Tibial nerve (tissue), 4 donors: ENCODE results near the gene SOCS1. TPM values are rescaled to one million over a fixed set of nuclear protein-coding genes. Genes with fewer than 3 reads are reported as not detected.

Source experiments
- DNase-seq, 2 donors: peaks; one replicate each; pipeline ENCODE4 v3.0.0-alpha.2; 2019; ENCODE audit warnings: low spot score in 2 of 2
- H3K27ac ChIP-seq, 4 donors: fragments of 200-600 bp; sonication (generic) in 3 of 4; one replicate each; pipeline ENCODE4 v1.5.1; 2017 to 2019; ENCODE audit warnings: mild to moderate bottlenecking in 1 of 4
- H3K27me3 ChIP-seq, 2 donors: fragments of 200-600 bp; sonication (generic) in 1 of 2; one replicate each; pipeline versions ENCODE4 v1.5.1 to v1.6.0; 2017 to 2019
- H3K36me3 ChIP-seq, 3 donors: fragments of 200-600 bp; sonication (generic); one replicate each; pipeline ENCODE4 v1.5.1; 2018 to 2019
- H3K4me1 ChIP-seq, 4 donors: fragments of 200-600 bp; sonication (generic) in 3 of 4; one replicate each; pipeline ENCODE4 v1.5.1; 2017 to 2019
- H3K4me3 ChIP-seq, 4 donors: fragments of 200-600 bp; sonication (generic) in 3 of 4; one replicate each; pipeline ENCODE4 v1.5.1; 2017 to 2019; ENCODE audit warnings: mild to moderate bottlenecking in 1 of 4, moderate library complexity in 1 of 4
- H3K9me3 ChIP-seq, 4 donors: fragments of 200-600 bp; sonication (generic) in 3 of 4; one replicate each; pipeline ENCODE4 v1.5.1; 2017 to 2019
- CTCF ChIP-seq, 5 experiments: fragments of 200-600 bp in 3 of 5; fragments of 450-650 bp in 2 of 5; sonication (generic) in 3 of 5; IDR thresholded peaks; one replicate each; pipeline ENCODE4 v1.5.1; 2016 to 2019; ENCODE audit warnings: antibody characterized with exemption in 5 of 5, mild to moderate bottlenecking in 3 of 5, moderate library complexity in 2 of 5
- EP300 ChIP-seq, 2 donors: sonication (generic); formaldehyde crosslinking; IDR thresholded peaks; one replicate each; pipeline ENCODE4 v1.6.1; 2017; ENCODE audit warnings: antibody characterized with exemption in 2 of 2, mild to moderate bottlenecking in 1 of 2
- POLR2A ChIP-seq, 2 donors: fragments of 450-650 bp; IDR thresholded peaks; one replicate each; pipeline ENCODE4 v1.6.1; 2017; ENCODE audit warnings: antibody characterized with exemption in 2 of 2, mild to moderate bottlenecking in 2 of 2, moderate library complexity in 2 of 2
- WGBS, 2 donors: methylation state at CpG; one replicate each; pipeline ENCODE4 v1.1.5; 2018; 5-methylcytosine and 5-hydroxymethylcytosine counted together
- small RNA-seq: library from RNA; depleted of rRNA; stranded (forward); fragments of <200 nt; gene quantifications from one replicate; pipeline ENCODE3, GENCODE V24; 2016
- total RNA-seq, 4 donors: library from RNA; depleted of rRNA; stranded (reverse); fragments of >200 nt; gene quantifications; one replicate each; pipeline ENCODE4 v1.1.0, GENCODE V29; 2016

The SOCS1 gene
- total RNA-seq, 4 donors from 2014 or later, result 7.4 to 29.6 (median 14.7) TPM

DNA sequence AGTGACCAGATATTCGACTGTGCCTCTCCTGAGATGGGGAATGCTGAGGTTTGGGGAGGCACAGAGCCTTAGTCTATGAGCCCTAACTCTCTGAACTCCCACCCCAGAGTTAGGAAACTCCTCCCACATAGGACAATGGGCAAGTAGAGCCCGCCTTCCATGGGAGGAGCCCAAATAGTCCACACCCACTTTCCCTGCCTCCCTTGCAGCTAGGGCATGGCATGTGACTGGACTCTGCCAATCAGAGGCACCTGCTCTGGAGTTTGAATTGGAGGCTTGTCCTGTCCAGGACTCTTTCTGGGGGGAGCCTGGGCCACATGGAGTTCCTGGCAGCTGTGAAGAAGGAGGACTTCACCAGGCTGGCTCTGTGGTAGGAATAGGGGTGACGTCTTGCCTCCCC lies 48.4 kb downstream of the SOCS1 start:
- no peak overlapping the region for H3K4me3 ChIP-seq
- TF ChIP-seq POLR2A (IDR thresholded peaks at IDR 0.05), result no peak
- TF ChIP-seq CTCF (IDR thresholded peaks at IDR 0.05), result no peak
- TF ChIP-seq EP300 (IDR thresholded peaks at IDR 0.05), result no peak
- no peak overlapping the region for H3K27ac ChIP-seq
- 93 to 94% methylated on average over 3 of the region's 3 CpGs for WGBS, 2 donors
- peaks cover 0 to 12% (median 2%) of the 10 kb centered on the region in 4 donors for H3K4me1 ChIP-seq
- H3K9me3 ChIP-seq, result peaks cover 0 to 11% (median 0%) of the 10 kb centered on the region in 4 donors
- no peak for DNase-seq
- H3K27me3 ChIP-seq, result no peaks in the 10 kb centered on the region
- H3K36me3 ChIP-seq, result no peaks in the 10 kb centered on the region

- H3K4me1 ChIP-seq, result peaks cover 0 to 12% (median 2%) of the 10 kb centered on the region in 4 donors
- H3K27me3 ChIP-seq, result no peaks in the 10 kb centered on the region
- H3K36me3 ChIP-seq, result no peaks in the 10 kb centered on the region
- H3K27ac ChIP-seq, result no peak overlapping the region
- WGBS, 2 donors, result 62 to 71% methylated on average over 10 to 12 of the region's 13 CpGs
- no peak for TF ChIP-seq CTCF (IDR thresholded peaks at IDR 0.05)
- TF ChIP-seq POLR2A (IDR thresholded peaks at IDR 0.05), result no peak
- TF ChIP-seq EP300 (IDR thresholded peaks at IDR 0.05), result no peak
- H3K4me3 ChIP-seq, result no peak overlapping the region
- H3K9me3 ChIP-seq, result peaks cover 0 to 11% (median 0%) of the 10 kb centered on the region in 4 donors
- no peak for DNase-seq
Measured at GRCh38 chr16:11205754-11206581, 50.0 kb downstream of the SOCS1 start.

DNA sequence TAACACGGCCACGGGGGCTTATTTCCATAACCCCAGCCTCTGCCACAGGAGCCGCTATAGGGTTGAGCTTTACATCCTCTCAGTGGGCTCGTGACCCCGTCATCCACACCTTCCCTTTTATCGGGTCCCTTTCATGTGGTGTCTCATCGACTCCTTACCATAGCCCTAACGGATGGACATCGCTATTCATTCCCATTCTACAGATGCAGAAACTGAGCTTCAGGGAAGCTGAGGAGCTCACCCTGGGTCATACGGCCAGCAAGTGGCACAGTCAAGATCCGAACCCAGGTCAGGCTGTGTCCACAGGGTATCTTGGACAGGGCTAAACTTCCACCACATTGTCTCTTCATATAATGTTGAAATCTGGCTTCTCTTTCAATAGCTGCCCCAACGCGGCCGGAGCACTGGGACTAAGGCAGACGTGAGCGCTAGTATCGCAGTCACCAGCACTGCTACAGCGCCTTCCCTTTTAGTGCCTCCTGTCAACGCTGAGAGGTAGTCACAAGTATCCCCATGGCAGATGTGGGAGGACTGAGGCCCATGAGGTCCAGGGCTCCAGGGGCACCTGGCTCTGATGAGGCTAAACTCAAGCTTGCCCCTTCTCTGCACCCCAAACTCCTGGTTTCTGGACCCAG lies 50.8 kb downstream of the SOCS1 start:
- 81 to 85% methylated on average over 19 of the region's 19 CpGs for WGBS, 2 donors
- Histone ChIP-seq H3K4me1 (peaks cover 0 to 12% (median 2%) of the 10 kb centered on the region in 4 donors), H3K4me3 (no peak overlapping the region), H3K27me3 (no peaks in the 10 kb centered on the region), H3K36me3 (no peaks in the 10 kb centered on the region), H3K9me3 (peaks cover 0 to 11% (median 0%) of the 10 kb centered on the region in 4 donors), H3K27ac (no peak overlapping the region)
- no peak for TF ChIP-seq EP300 (IDR thresholded peaks at IDR 0.05)
- TF ChIP-seq POLR2A (IDR thresholded peaks at IDR 0.05), result no peak
- no peak for TF ChIP-seq CTCF (IDR thresholded peaks at IDR 0.05)
- DNase-seq, result no peak

- Histone ChIP-seq H3K4me3 (no peak overlapping the region), H3K27ac (no peak overlapping the region), H3K36me3 (no peaks in the 10 kb centered on the region), H3K27me3 (no peaks in the 10 kb centered on the region), H3K9me3 (peaks cover 0 to 11% (median 0%) of the 10 kb centered on the region in 4 donors), H3K4me1 (peaks cover 0 to 12% (median 2%) of the 10 kb centered on the region in 4 donors)
- 41 to 59% methylated on average over 4 of the region's 4 CpGs for WGBS, 2 donors
- DNase-seq, result no peak
- TF ChIP-seq CTCF (IDR thresholded peaks at IDR 0.05) (no peak), EP300 (IDR thresholded peaks at IDR 0.05) (no peak), POLR2A (IDR thresholded peaks at IDR 0.05) (no peak)
Measured at GRCh38 chr16:11204513-11205047, 51.4 kb downstream of the SOCS1 start.

Small RNA genes lying within 50 kb of the gene (small RNA-seq; reads per million reads assigned to genes)
- gene RF00554, result not detected

Other genes starting within 250 kb of the SOCS1 start
- gene TNP2, start 13.1 kb upstream of the SOCS1 start, total RNA-seq, result not detected
- not detected for gene PRM3, start 17.4 kb upstream of the SOCS1 start, total RNA-seq
- gene PRM2, start 20.3 kb upstream of the SOCS1 start, total RNA-seq, result not detected
- not detected for gene PRM1, start 25.1 kb upstream of the SOCS1 start, total RNA-seq
- gene RMI2, start 89.3 kb upstream of the SOCS1 start, total RNA-seq, result 1 to 10 TPM in 3 of 4 donors, not detected in 1; 1.3 to 4.0 (median 2.0) TPM